Measurements from ENCODE around the gene NTN3.
"Not testable (repeated sequence)": the region's sequence is repeated elsewhere in the genome, so short reads cannot be mapped to it uniquely, and the experiment has no call there.

NTN3 gene

DNA sequence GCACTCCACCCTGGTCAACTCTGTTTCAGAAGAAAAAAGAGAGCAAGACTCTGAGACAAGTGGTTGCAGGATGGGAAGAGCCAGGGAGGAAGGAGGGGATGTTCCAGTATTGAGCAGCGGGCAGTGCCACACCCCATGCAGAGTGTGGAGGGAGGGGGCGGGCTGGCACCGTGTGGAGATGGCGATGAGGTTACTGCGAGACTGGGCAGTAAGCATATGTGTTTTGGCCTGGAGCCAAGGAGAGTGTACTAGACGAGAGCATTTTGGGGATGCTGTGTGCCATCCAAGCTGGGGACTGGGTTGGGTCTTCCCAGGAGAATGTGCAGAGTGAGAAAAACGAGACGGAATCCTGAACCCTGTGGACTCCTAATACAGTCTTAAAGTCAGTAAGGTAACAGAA, 7.2 kb downstream of the NTN3 start:
- no CpG with 5 or more reads among the region's 8 CpGs for WGBS, 2 donors (ENCODE audit: extremely low coverage in 2 of 2, insufficient read length in 2 of 2, insufficient replicate concordance in 1 of 2)
- H3K9me3 ChIP-seq (replicated peaks in 1 of 2; ENCODE audit: control insufficient read depth in 2 of 2, insufficient read depth in 1 of 2, low read depth in 1 of 2, low read length in 2 of 2): no peaks in the 10 kb centered on the region
- H3K4me3 ChIP-seq (ENCODE audit: low read length in 2 of 2): no peak overlapping the region
- no peak overlapping the region for H4K8ac ChIP-seq (ENCODE audit: low read depth, low read length)
- H3K4me1 ChIP-seq (ENCODE audit: control insufficient read depth in 2 of 2, insufficient read depth in 1 of 2, low read depth in 1 of 2, low read length in 2 of 2): peaks cover 3 to 5% of the 10 kb centered on the region in 2 donors
- no peak overlapping the region for H3K4me2 ChIP-seq (ENCODE audit: insufficient read depth, low read length, poor library complexity, severe bottlenecking)
- no peak overlapping the region for H4K91ac ChIP-seq (ENCODE audit: low read depth, low read length, poor library complexity)
- no peak overlapping the region for H3K27ac ChIP-seq (replicated peaks; ENCODE audit: low read length)
- no peak overlapping the region for H3K4ac ChIP-seq (ENCODE audit: low read length)
- no peak overlapping the region for H2BK120ac ChIP-seq (ENCODE audit: low read depth, low read length)
- H3K27me3 ChIP-seq (ENCODE audit: control insufficient read depth in 3 of 3, insufficient read depth in 3 of 3, low read depth in 1 of 3, low read length in 3 of 3): peaks cover 0 to 17% (median 0%) of the 10 kb centered on the region in 3 experiments
- no peak for DNase-seq (ENCODE audit: low spot score)
- peak overlapping the region; percentile 6 for H3K23ac ChIP-seq (ENCODE audit: low read depth, low read length, poor library complexity)
- H3K79me1 ChIP-seq (ENCODE audit: low read depth, low read length): peaks cover 17% of the 10 kb centered on the region
- no peak overlapping the region for H3K18ac ChIP-seq (ENCODE audit: low read length)
- no peak overlapping the region for H3K9ac ChIP-seq (ENCODE audit: low read depth, low read length, poor library complexity)
- H2BK12ac ChIP-seq (ENCODE audit: low read length): no peak overlapping the region
- no peak overlapping the region for H2BK5ac ChIP-seq (ENCODE audit: low read length)
- no peak overlapping the region for H2AK5ac ChIP-seq (ENCODE audit: low read depth, low read length)
- H2BK15ac ChIP-seq (ENCODE audit: low read length): no peak overlapping the region
- no peaks in the 10 kb centered on the region for H3K36me3 ChIP-seq (replicated peaks in 1 of 2; ENCODE audit: control insufficient read depth in 2 of 2, insufficient read depth in 2 of 2, low read length in 2 of 2)
- no peak overlapping the region for H3K14ac ChIP-seq (ENCODE audit: low read length)
- no peak overlapping the region for H2AFZ ChIP-seq (ENCODE audit: low read length)

- not testable (repeated sequence) for H2BK12ac ChIP-seq (ENCODE audit: low read length); H2BK120ac ChIP-seq (ENCODE audit: low read depth, low read length); H3K4me1 ChIP-seq (ENCODE audit: control insufficient read depth in 2 of 2, insufficient read depth in 1 of 2, low read depth in 1 of 2, low read length in 2 of 2); H3K9ac ChIP-seq (ENCODE audit: low read depth, low read length, poor library complexity); H3K14ac ChIP-seq (ENCODE audit: low read length); H2AK5ac ChIP-seq (ENCODE audit: low read depth, low read length); H3K4me2 ChIP-seq (ENCODE audit: insufficient read depth, low read length, poor library complexity, severe bottlenecking); H4K8ac ChIP-seq (ENCODE audit: low read depth, low read length); H2BK5ac ChIP-seq (ENCODE audit: low read length); H3K4me3 ChIP-seq (ENCODE audit: low read length in 2 of 2); H2BK15ac ChIP-seq (ENCODE audit: low read length); H3K9me3 ChIP-seq (replicated peaks in 1 of 2; ENCODE audit: control insufficient read depth in 2 of 2, insufficient read depth in 1 of 2, low read depth in 1 of 2, low read length in 2 of 2); H3K23ac ChIP-seq (ENCODE audit: low read depth, low read length, poor library complexity); DNase-seq (ENCODE audit: low spot score); H4K91ac ChIP-seq (ENCODE audit: low read depth, low read length, poor library complexity); H3K36me3 ChIP-seq (replicated peaks in 1 of 2; ENCODE audit: control insufficient read depth in 2 of 2, insufficient read depth in 2 of 2, low read length in 2 of 2); H3K4ac ChIP-seq (ENCODE audit: low read length); H2AFZ ChIP-seq (ENCODE audit: low read length); H3K18ac ChIP-seq (ENCODE audit: low read length); H3K27ac ChIP-seq (replicated peaks; ENCODE audit: low read length)
- WGBS, 2 donors (ENCODE audit: extremely low coverage in 2 of 2, insufficient read length in 2 of 2, insufficient replicate concordance in 1 of 2): no CpG with 5 or more reads among the region's 10 CpGs
- Histone ChIP-seq H3K79me1 (ENCODE audit: low read depth, low read length) (peaks cover 12% of the 10 kb centered on the region), H3K27me3 (ENCODE audit: control insufficient read depth in 3 of 3, insufficient read depth in 3 of 3, low read depth in 1 of 3, low read length in 3 of 3) (peaks cover 0 to 10% (median 0%) of the 10 kb centered on the region in 3 experiments)
Measured at GRCh38 chr16:2479996-2480395, 8.9 kb downstream of the NTN3 start.

DNA sequence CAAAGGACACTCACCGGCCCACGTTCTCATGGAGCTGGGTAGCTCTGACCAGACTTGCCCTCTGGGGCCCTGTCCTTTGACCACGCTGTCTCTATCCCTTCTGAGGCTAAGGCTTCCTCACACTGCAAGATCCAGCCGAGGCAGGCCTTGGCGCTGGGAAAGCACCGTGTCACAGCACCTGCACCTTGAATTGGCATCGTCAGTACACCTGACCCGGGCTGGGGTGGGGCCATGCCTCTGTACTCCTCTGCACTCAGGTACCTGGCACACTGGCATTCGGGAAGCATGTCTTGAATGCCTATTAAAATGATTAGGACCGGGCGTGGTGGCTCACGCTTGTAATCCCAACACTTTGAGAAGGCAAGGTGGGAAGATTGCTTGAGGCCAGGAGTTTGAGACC, 9.9 kb downstream of the NTN3 start:
- no CpG with 5 or more reads among the region's 12 CpGs for WGBS, 2 donors (ENCODE audit: extremely low coverage in 2 of 2, insufficient read length in 2 of 2, insufficient replicate concordance in 1 of 2)
- H2BK5ac ChIP-seq (ENCODE audit: low read length): no peak overlapping the region
- no peak overlapping the region for H3K4me2 ChIP-seq (ENCODE audit: insufficient read depth, low read length, poor library complexity, severe bottlenecking)
- H2AFZ ChIP-seq (ENCODE audit: low read length): no peak overlapping the region
- H3K79me1 ChIP-seq (ENCODE audit: low read depth, low read length): peaks cover 12% of the 10 kb centered on the region
- no peak overlapping the region for H3K4me3 ChIP-seq (ENCODE audit: low read length in 2 of 2)
- no peak overlapping the region for H3K18ac ChIP-seq (ENCODE audit: low read length)
- H2BK120ac ChIP-seq (ENCODE audit: low read depth, low read length): no peak overlapping the region
- no peak overlapping the region for H2AK5ac ChIP-seq (ENCODE audit: low read depth, low read length)
- no peak overlapping the region for H3K23ac ChIP-seq (ENCODE audit: low read depth, low read length, poor library complexity)
- no peak overlapping the region for H3K14ac ChIP-seq (ENCODE audit: low read length)
- DNase-seq (ENCODE audit: low spot score): no peak
- H3K27me3 ChIP-seq (ENCODE audit: control insufficient read depth in 3 of 3, insufficient read depth in 3 of 3, low read depth in 1 of 3, low read length in 3 of 3): peaks cover 0 to 6% (median 0%) of the 10 kb centered on the region in 3 experiments
- no peaks in the 10 kb centered on the region for H3K36me3 ChIP-seq (replicated peaks in 1 of 2; ENCODE audit: control insufficient read depth in 2 of 2, insufficient read depth in 2 of 2, low read length in 2 of 2)
- no peaks in the 10 kb centered on the region for H3K9me3 ChIP-seq (replicated peaks in 1 of 2; ENCODE audit: control insufficient read depth in 2 of 2, insufficient read depth in 1 of 2, low read depth in 1 of 2, low read length in 2 of 2)
- no peak overlapping the region for H2BK15ac ChIP-seq (ENCODE audit: low read length)
- H4K8ac ChIP-seq (ENCODE audit: low read depth, low read length): no peak overlapping the region
- H3K4me1 ChIP-seq (ENCODE audit: control insufficient read depth in 2 of 2, insufficient read depth in 1 of 2, low read depth in 1 of 2, low read length in 2 of 2): peaks cover 0 to under 1% of the 10 kb centered on the region in 2 donors
- no peak overlapping the region for H4K91ac ChIP-seq (ENCODE audit: low read depth, low read length, poor library complexity)
- no peak overlapping the region for H3K9ac ChIP-seq (ENCODE audit: low read depth, low read length, poor library complexity)
- no peak overlapping the region for H3K27ac ChIP-seq (replicated peaks; ENCODE audit: low read length)
- H2BK12ac ChIP-seq (ENCODE audit: low read length): no peak overlapping the region
- no peak overlapping the region for H3K4ac ChIP-seq (ENCODE audit: low read length)

DNA sequence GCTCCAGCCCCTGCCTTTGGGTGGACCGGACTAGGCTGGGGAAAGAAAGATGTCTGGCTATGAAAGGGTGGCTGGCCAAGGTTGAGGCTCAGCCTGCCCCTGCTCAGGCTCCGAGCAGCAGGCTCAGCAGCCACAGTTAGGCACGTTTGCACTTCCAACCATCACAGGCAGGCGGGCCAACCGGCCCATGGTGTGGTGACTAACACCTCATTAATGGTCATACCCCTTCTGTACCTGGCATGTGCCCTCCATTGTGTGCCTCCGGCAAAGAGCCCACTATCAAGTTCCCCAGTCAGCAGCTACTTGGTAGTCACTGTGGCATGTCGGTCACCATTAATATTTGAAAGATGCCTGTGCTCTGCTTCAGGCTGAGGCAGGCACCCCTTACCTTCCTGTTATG, 10.6 kb downstream of the NTN3 start:
- H2BK12ac ChIP-seq (ENCODE audit: low read length): no peak overlapping the region
- no peak overlapping the region for H3K4me2 ChIP-seq (ENCODE audit: insufficient read depth, low read length, poor library complexity, severe bottlenecking)
- H2BK15ac ChIP-seq (ENCODE audit: low read length): no peak overlapping the region
- no peak overlapping the region for H3K27ac ChIP-seq (replicated peaks; ENCODE audit: low read length)
- peaks cover 16% of the 10 kb centered on the region for H3K79me1 ChIP-seq (ENCODE audit: low read depth, low read length)
- no CpG with 5 or more reads among the region's 7 CpGs for WGBS, 2 donors (ENCODE audit: extremely low coverage in 2 of 2, insufficient read length in 2 of 2, insufficient replicate concordance in 1 of 2)
- H3K9me3 ChIP-seq (replicated peaks in 1 of 2; ENCODE audit: control insufficient read depth in 2 of 2, insufficient read depth in 1 of 2, low read depth in 1 of 2, low read length in 2 of 2): no peaks in the 10 kb centered on the region
- H3K27me3 ChIP-seq (ENCODE audit: control insufficient read depth in 3 of 3, insufficient read depth in 3 of 3, low read depth in 1 of 3, low read length in 3 of 3): no peaks in the 10 kb centered on the region
- peak overlapping the region; percentile 32 for H3K23ac ChIP-seq (ENCODE audit: low read depth, low read length, poor library complexity)
- no peaks in the 10 kb centered on the region for H3K36me3 ChIP-seq (replicated peaks in 1 of 2; ENCODE audit: control insufficient read depth in 2 of 2, insufficient read depth in 2 of 2, low read length in 2 of 2)
- DNase-seq (ENCODE audit: low spot score): no peak
- no peak overlapping the region for H3K4me3 ChIP-seq (ENCODE audit: low read length in 2 of 2)
- H2AK5ac ChIP-seq (ENCODE audit: low read depth, low read length): no peak overlapping the region
- no peak overlapping the region for H4K8ac ChIP-seq (ENCODE audit: low read depth, low read length)
- H3K9ac ChIP-seq (ENCODE audit: low read depth, low read length, poor library complexity): no peak overlapping the region
- no peaks in the 10 kb centered on the region for H3K4me1 ChIP-seq (ENCODE audit: control insufficient read depth in 2 of 2, insufficient read depth in 1 of 2, low read depth in 1 of 2, low read length in 2 of 2)
- no peak overlapping the region for H3K4ac ChIP-seq (ENCODE audit: low read length)
- H3K18ac ChIP-seq (ENCODE audit: low read length): no peak overlapping the region
- H2BK5ac ChIP-seq (ENCODE audit: low read length): no peak overlapping the region
- H2BK120ac ChIP-seq (ENCODE audit: low read depth, low read length): no peak overlapping the region
- H3K14ac ChIP-seq (ENCODE audit: low read length): no peak overlapping the region
- no peak overlapping the region for H4K91ac ChIP-seq (ENCODE audit: low read depth, low read length, poor library complexity)
- no peak overlapping the region for H2AFZ ChIP-seq (ENCODE audit: low read length)

Measured in neuronal stem cell (in vitro differentiated cells).